Renal cortical epithelial cell (primary cell): ENCODE data around the gene TRAF6. TPM values are rescaled to one million over a fixed set of nuclear protein-coding genes. Genes with fewer than 3 reads are reported as not detected.
"Not testable (repeated sequence)": the region's sequence is repeated elsewhere in the genome, so short reads cannot be mapped to it uniquely, and the experiment has no call there.

Experiments
- DNase-seq: peaks from one replicate; pipeline ENCODE4 v3.0.0-alpha.2; 2011; ENCODE audit warnings: low read depth
- total RNA-seq: library from RNA; depleted of rRNA; stranded (reverse); fragments of >200 nt; gene quantifications from 2 replicates; pipeline ENCODE4 v1.2.3, GENCODE V29; 2014

Gene TRAF6
- 10.2 and 15.6 TPM in 2 replicates for total RNA-seq

- DNase-seq = peak; percentile 38
These were observed at the start of gene TRAF6 for GRCh38 chr11:36509694-36510593. Gene TRAF6, minus strand, starts transcription at chr11:36510272. Its CDS starts 8,757 bp downstream, at chr11:36501515.

GRCh38 chr11:36558571-36559413 lies 48.7 kb upstream of the TRAF6 start:
- DNase-seq = no peak

GRCh38 chr11:36557991-36558390 lies 47.9 kb upstream of the TRAF6 start:
- DNase-seq = no peak

GRCh38 chr11:36557390-36557789 lies 47.3 kb upstream of the TRAF6 start:
- not testable (repeated sequence) for DNase-seq

- DNase-seq = no peak
These were observed 40.5 kb upstream of the TRAF6 start for GRCh38 chr11:36550385-36551115.

GRCh38 chr11:36540998-36541397 lies 30.9 kb upstream of the TRAF6 start:
- peak; percentile 56 for DNase-seq

- no peak for DNase-seq
These were observed 24.3 kb upstream of the TRAF6 start for GRCh38 chr11:36534276-36534840.

GRCh38 chr11:36532941-36533601 lies 23.0 kb upstream of the TRAF6 start:
- DNase-seq = no peak

GRCh38 chr11:36530840-36531239 lies 20.8 kb upstream of the TRAF6 start:
- DNase-seq = no peak

GRCh38 chr11:36513965-36514364 lies 3.9 kb upstream of the TRAF6 start:
- DNase-seq = no peak

- DNase-seq = peak; percentile 47
These were observed 1.9 kb upstream of the TRAF6 start for GRCh38 chr11:36512016-36512415.

GRCh38 chr11:36511062-36511461 lies 990 bp upstream of the TRAF6 start:
- not testable (repeated sequence) for DNase-seq

GRCh38 chr11:36510594-36510942 lies 496 bp upstream of the TRAF6 start:
- DNase-seq = peak; percentile 47

- DNase-seq = peak; percentile 26
These were observed 852 bp downstream of the TRAF6 start for GRCh38 chr11:36509201-36509639.

- DNase-seq = no peak
These were observed 1.3 kb downstream of the TRAF6 start for GRCh38 chr11:36508743-36509142.

GRCh38 chr11:36507824-36508489 lies 2.1 kb downstream of the TRAF6 start:
- peak; percentile 25 for DNase-seq

- no peak for DNase-seq
These were observed 8.8 kb downstream of the TRAF6 start for GRCh38 chr11:36501236-36501635.

GRCh38 chr11:36500315-36500721 lies 9.8 kb downstream of the TRAF6 start:
- peak; percentile 90 for DNase-seq

- no peak for DNase-seq
These were observed 10.8 kb downstream of the TRAF6 start for GRCh38 chr11:36499315-36499714.

- DNase-seq = no peak
These were observed 11.4 kb downstream of the TRAF6 start for GRCh38 chr11:36498721-36499120.
